GM15510 (cell line): Measurements from ENCODE around the gene HYAL2.
A peak's percentile ranks its signal among the peaks of the same experiment; 100 is the strongest.

Source experiments
- POLR2A ChIP-seq: IDR thresholded peaks from 3 replicates; pipeline ENCODE4 v1.6.1; 2011; ENCODE audit warnings: borderline replicate concordance; ENCODE audit not compliant: insufficient read length; ENCODE audit errors: extremely low read depth

Gene HYAL2

GRCh38 chr3:50354850-50355249 lies 32.3 kb upstream of the HYAL2 start:
- TF ChIP-seq POLR2A: no peak

GRCh38 chr3:50354186-50354764 lies 31.7 kb upstream of the HYAL2 start:
- TF ChIP-seq POLR2A: no peak

GRCh38 chr3:50353245-50354004 lies 30.9 kb upstream of the HYAL2 start:
- TF ChIP-seq POLR2A: no peak

- TF ChIP-seq POLR2A: no peak
These were observed 30.2 kb upstream of the HYAL2 start for GRCh38 chr3:50352781-50353180.

DNA sequence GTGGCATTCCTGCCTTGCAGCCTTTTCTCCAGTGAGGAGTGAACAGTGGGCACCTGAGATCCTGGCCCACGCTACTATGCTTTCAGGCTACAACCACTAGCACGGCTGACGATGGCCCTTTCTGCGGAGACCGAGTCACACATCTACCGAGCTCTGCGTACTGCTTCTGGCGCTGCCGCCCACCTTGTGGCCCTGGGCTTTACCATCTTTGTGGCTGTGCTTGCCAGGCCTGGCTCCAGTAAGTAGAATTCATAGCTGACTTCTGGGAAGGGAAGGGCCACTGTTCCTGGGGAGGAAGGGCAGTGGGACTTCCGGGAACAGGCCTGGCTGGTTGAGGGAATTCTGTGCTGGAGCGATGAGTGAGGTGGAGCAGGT lies 28.8 kb upstream of the HYAL2 start:
- no peak for TF ChIP-seq POLR2A

- peak; percentile 95 for TF ChIP-seq POLR2A
These were observed 28.2 kb upstream of the HYAL2 start, which contains the start of the genes CYB561D2 and NPRL2 for GRCh38 chr3:50350527-50351322. CYB561D2 (plus strand) TSS chr3:50350862; CDS start chr3:50351434, 572 bp downstream. NPRL2 (minus strand) TSS chr3:50350775; CDS start chr3:50350652, 123 bp downstream.

DNA sequence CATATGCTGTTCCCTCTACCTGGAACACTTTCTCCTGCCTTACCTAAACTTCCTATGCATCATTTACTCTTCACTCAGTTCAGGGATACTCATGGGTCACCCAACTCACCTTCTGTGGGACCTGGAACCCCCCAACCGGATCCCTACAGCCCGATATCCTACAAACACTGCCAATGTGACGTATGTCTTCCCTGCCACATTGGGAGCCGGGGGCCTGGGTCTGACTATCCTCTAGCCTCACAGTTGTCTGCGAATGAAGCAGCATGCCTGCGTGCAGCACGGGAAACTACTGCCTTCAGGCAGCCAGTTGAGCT lies 27.6 kb upstream of the HYAL2 start:
- no peak for TF ChIP-seq POLR2A

- no peak for TF ChIP-seq POLR2A
These were observed 24.8 kb upstream of the HYAL2 start for GRCh38 chr3:50347187-50347813.

DNA sequence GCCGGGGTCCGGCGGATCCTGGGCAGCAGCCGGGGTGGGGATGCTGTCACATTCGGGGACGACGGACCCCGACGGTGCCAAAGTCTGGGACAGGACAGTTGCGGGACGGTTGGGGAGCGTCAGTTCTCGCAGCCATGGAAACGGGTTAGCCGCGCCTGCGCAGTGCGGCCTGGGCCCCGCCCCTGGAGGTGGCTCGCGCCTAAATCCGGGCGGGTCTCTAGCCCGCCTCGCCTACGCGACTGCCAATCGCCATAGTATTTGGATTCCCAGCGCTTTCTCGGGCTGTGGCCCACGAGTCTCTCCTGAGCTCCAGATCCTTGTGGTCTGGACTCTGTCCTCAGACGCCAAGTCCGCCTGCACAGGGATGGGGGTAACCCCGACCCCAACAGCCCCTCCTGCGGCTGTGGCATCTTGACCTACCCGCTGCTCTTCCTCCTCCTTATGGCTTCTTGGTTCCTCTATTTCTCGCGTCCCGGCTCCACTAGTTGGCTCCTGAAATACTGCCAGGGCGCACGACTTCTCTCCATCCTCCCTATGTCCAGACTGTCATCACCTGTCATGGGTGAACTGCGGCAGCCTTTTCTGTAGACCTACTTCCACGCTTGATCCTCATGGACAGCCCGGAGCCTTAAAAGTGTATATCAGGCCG lies 23.2 kb upstream of the HYAL2 start, which contains the start of gene ZMYND10:
Gene ZMYND10, minus strand, starts transcription at position 147 of the 649 bp plus-strand sequence. CDS start 153 bp downstream, outside the sequence.
- TF ChIP-seq POLR2A: no peak

DNA sequence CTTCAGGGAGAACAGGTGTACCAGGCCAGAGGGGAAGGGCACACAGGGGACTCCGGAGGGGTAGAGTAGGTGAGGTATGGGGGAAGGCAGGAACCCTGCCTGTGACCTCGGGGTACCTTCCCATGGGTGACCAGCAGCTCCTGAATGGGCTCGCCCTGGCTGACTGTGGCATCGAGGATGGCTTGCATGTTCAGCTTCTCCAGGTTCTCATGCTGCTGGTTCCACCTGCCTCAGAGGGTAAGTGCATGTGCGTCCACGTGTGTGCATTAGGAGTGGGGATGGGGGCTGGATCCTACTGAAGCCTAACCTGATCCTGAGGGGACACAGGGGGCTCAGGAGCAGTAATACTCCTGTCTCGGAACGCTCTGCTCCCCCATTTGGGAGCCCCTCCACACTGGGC lies 22.5 kb upstream of the HYAL2 start:
- no peak for TF ChIP-seq POLR2A

GRCh38 chr3:50342813-50343633 lies 20.5 kb upstream of the HYAL2 start:
- no peak for TF ChIP-seq POLR2A

DNA sequence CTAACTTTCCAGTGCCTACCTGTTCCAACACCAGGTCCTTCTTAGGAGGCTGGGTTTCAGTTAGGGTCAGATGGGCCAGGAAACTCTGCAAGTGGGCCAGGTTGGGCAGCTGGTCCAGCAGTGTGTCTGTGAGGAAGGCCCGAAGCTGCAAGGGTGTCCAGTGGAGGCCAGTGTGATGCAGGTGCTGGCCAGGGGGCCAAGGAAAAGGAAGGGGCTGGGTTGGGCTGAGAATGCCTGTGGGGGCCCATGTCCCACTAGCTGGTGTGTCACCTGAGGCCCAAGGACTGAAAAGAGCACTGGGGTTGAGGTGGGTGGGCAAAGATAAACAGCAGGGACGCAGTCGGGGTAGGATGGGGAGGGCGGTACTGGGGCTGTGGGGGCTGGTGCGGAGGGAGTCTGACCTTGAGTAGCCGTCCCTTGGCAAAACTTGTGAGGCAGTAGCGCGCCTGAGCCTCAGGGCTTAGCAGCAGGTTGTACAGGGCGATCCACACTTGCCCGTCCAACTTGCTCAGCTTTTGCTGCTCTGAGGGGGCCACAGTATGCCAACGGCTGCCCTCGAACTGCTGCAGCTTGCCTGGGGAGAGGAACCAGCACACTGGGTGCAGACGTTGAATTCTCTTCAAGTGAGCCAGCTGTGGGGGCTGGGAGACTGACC lies 19.6 kb upstream of the HYAL2 start:
- TF ChIP-seq POLR2A: no peak

DNA sequence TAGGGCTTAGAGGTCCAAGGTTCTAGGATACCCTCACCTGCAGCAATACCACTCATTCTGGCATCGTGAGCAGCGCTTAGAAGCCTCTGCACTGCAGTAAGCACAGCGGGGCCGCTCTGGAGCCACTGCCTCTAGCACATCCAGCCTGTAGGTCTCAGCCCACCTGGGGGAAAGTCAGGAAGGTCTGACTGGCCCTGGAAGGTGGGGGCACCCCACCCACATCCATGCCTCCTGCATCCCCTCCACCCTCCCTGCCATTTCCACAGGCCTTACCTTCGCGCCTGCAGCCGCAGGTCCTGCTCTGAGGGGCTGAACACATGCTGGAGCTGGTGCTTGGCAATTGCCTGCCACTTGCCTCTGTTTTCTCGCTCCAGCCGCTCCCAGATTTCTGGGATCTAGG lies 19.0 kb upstream of the HYAL2 start:
- TF ChIP-seq POLR2A: no peak
